Colon (tissue), 2 donors: ENCODE measurements around the gene CD164L2.
"Not testable (repeated sequence)": the region's sequence is repeated elsewhere in the genome, so short reads cannot be mapped to it uniquely, and the experiment has no call there.

ENCODE experiments used
- FAIRE-seq: peaks from 2 replicates; lab custom pipeline; 2012; peaks lifted over from hg19 to GRCh38; lab: Jason Lieb, UNC
- donor health status: control.
- donor health status: control.

The CD164L2 gene

DNA sequence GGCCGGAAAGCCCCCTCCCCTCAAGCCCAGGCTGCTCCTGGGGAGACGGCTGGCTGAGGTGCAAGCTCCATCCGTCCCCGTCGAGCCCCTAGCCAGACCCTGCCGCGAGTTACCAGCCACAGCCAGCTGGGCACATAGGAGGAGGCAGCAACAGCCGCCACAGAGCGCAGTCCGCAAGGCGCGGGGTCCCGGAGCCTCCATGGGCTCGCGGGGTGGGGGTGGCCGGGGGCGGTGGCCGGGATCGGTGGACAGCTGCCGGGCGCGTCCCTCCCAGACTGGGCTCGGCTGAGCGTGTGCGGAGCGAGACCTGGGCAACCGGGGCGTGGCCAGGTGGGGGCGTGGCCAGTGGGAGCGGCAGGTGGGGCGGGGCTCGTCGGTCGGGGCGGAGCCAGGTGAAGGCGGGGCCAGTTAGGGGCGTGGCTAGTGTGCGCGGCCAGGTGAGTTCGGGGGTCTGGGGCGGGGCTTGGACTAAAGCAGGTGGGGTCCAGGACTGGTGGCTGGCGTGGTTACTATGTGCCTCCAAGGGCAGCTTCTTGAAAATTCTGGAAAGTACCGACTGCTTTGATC is at the start of gene CD164L2:
Gene CD164L2, minus strand, starts transcription at position 295 of the 567 bp plus-strand sequence. Its CDS starts 94 bp downstream, at position 201.
- FAIRE-seq: no peak

DNA sequence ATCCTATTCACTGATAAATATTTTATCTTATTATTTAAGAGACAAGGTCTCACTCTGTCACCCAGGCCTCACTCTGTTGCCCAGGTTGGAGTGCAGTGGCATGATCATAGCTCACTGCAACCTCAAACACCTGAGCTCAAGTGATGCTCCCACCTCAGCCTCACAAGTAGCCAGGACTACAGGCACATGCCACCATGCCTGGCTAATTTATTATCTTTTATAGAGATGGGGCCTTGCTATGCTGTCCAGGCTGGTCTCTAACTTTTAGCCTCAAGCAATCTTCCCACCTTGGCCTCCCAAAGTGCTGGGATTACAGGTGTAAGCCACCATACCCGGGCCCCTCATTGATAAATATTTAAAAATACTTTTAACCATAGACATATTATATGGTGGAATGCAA is 49.6 kb upstream of the CD164L2 start:
- FAIRE-seq: not testable (repeated sequence)

DNA sequence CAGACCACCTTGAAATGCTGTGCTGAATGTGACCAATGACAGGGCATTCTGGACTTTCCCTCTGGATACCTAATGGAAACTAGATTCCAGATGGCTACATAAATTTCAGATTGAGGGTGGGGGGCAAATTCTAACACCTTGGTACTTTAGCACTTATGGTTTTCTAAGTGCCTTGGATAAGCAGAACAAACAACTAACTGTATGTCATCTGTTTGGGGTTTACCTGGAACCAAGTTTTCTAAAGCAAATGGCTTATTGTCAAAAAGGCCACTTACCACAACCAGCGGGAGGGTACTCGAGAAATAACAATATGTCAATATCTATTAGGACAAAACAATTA is 48.4 kb upstream of the CD164L2 start:
- FAIRE-seq: no peak

DNA sequence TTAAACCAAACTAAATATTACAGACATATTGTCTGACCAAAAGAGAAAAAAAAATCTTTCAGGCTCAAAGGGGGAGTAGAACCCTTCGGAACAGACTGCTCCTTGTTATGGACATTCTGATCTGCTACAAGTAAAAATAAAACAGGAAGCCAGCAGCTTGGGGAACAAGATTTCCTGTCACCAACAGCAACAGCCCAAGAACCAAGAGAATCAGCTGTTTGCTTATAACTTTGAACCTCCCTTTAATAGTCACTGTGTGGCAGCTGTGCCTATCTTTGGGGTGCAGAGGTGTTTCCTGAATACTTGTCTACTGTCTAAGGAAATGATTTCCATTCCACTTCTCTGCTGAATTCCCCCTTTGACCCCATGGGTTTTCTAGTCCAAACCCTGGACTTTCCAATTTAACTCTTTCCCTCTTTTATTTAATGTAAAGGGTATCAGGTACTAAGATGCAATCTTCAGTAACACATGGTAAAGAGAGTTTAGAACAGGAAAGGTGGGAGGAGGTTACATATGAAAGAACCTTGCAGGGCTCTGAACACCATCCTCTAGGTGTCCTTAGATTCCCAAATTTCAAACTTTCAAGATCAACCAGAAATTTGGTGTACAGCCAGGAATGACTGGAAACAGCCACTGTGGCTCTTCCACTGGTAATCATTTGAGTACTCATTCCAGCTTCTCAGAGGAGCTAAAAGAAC is 47.9 kb upstream of the CD164L2 start:
- FAIRE-seq: no peak

DNA sequence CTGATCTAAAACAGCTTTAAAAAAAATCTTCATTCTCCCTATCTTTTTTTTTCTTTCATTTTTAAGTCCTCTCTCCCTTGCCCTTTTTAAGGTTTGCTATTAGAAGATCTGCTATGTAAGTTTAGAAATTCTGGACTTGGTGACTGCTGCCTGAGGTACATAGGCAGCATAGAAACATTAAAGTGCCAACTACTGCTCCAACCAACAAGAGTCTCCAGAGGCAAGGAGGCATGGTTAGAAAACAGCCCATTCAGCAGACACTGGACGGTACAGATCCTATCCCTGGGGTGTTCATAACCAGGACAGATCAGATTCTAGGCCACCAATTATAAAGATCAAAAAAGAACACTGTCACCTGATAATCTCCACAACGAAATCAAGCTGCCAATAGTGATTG is 45.9 kb upstream of the CD164L2 start:
- FAIRE-seq: no peak

DNA sequence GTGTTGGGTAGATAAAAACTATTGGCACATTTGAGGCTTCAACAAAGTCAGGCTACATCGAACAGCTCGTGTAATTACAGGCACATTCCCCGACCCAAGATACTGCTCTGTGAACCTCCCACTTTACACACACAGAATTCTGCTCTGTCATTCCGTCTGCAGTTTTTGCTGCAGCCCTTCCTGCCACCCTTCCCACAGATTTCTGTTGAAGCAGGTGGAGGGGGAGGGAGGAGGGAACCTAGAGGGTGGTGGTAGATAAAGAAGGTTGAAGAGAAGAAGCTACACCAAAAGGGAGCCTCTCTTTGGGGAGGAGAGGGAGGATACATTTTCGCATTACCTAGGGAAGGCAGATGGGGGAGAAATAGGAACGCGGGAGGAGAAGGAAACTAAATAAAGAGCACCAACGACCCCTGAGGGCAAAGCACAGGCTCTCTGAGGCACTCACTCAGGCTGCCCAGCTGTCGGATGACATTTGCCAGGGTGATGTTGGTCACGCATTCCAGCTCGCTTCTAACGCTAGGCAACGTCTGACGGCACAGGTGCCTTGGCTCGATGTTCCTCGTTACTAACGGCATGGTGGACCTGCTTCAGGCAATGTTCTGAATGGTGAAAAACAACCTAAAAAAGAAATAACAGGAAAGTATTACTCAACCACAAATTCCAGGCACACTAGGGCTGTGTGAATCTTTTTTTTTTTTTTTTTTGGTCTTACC is 45.3 kb upstream of the CD164L2 start:
- FAIRE-seq: no peak

DNA sequence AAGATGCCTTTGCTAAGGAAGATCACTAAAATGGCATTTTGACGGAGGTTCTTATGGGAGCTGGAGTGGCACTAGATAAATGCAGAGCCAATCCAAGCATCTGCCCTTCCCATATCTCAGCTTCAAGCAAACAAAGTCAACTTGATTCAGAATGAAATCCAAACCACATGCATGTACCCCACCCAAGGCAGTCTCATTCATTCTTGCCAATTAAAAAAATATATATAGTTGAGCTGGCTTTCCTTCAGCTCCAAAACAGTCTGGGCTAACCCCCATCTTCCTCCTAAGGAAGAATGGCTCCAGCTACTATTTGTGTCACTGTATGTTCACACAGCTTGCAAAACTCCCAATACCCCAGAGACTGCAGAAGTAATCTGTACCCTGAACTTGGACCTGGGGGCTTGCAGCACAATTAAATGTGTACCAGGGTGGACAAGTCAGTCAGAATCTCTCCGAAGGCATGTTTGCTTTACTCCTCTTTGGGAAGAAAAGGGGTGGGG is 44.7 kb upstream of the CD164L2 start:
- no peak for FAIRE-seq

DNA sequence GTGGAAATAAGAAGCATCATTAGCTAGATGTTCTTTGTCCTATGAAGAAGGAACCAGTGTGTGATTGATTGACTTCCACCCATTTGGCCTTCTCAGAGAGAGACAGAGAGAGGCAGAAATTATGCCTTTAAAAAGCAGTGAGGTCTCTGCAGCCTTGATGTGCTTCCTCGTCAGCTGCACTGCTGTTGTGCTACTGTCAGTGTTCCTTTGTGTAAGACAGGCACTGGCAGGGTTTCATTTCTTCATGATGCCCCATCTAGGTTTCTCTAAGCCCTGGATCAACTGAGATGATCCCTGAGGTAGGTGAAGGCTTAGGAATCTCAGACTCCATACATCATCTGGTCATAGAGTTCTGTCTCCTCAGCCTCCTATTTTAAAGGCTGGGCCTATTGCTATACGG is 44.2 kb upstream of the CD164L2 start:
- no peak for FAIRE-seq

DNA sequence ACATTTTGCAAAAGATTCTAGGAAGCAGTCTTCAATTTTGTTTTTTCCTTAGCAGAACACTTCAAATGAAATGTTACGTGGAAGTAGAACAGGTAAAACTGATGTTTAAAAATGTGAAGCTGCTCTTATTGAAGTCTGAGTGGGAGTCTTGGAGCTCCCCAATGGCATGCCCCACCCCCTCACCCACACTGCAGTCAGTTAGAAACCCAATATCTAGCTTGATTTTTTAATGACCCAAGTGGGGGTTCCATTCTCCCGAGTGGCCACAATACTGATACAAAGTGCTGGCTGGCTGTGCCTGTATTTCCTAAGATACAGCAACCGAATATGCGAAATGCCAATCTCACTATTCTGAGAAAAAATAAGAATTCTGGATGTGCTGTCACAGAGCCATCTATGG is 40.6 kb upstream of the CD164L2 start:
- no peak for FAIRE-seq

DNA sequence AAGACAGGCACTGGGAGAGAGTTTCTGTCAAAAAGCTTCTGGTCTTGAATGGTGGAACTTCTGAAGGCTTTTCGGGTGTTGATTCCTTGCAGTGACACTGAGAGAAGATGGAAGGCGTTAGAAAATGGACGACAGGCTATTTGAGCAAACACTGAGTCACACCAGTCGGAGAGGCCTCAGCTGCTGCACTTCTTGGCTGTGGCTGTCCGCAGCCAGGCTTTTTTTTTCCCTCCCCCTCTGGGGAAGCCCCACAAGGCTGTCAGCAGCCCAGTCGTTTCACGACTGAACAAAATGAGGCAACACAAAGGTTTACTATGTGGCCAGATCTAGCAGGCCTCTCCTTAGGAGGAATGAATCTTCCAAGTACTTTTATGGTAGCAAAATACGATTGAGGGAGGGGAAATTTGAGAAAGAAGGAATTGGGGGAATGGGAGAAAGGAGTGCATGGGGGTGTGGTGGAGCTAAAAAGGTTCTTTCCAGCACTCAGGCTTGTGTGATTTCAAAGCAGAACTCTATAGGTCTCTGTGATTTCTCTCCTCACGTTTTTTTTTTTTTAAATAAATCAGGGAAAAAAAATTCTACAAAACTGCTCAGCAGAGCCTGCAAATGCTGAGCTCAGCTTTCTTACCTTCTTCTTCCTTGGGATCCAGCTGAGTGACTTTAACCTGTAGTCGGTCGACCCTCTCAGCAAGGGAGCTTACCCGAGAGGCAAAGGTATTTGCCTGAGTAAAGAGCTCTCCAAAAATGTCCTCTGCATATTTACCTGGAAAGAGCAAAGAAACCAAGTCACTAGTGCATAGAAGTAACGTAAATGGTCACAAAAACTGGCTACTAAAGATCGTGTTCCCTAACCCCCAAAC is 35.4 kb upstream of the CD164L2 start:
- FAIRE-seq: no peak

DNA sequence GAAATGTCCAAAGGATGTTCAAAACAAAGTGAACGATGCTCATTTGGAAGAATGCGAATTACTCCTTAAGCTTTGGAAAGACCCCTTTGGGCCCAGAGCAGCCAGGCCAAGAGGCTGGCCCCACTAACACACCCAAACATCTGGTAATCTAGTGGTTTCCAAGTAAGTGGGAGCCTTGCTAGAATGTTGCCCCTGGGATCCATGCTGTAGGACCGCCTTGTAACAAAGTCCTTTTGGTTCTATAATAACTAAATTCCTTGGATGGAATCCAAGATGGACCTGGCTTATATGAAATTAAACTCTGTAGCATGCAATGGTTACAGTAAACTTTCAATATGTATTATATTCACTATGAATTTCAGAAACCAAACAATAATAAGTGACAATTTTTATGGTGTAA is 34.6 kb upstream of the CD164L2 start:
- no peak for FAIRE-seq

DNA sequence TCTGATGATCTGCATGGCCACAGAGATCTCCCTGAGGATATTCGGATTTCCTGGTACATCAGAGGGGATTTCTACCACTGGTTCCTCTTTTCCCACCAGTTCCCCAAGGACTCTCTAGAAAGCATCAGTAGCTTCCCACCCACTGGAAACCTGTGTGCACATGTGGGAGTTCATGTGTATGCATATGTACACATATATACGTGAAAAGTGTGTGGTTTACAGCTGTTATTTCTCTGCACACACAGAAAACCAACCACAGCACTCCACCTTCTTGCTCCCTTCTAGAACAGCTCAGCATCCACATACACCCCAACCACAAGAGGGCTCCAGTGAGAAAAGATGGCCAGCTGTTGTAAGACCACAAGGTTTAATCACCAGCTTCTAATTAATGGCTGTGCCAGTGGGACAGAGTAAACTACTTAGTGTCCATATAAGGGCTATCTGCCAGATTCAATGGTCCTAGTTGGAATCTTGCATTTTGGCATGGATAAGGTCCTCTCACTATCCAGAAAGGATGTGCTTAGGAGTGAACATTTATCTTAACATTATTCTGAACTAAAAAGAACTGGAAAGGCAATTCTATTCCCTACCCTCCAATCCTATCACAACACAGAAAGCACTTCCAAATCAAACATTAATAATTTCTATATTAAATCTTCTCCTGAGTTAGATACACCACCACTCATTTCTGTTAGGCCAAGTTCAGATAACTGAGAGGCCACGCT is 33.4 kb upstream of the CD164L2 start:
- FAIRE-seq: no peak

DNA sequence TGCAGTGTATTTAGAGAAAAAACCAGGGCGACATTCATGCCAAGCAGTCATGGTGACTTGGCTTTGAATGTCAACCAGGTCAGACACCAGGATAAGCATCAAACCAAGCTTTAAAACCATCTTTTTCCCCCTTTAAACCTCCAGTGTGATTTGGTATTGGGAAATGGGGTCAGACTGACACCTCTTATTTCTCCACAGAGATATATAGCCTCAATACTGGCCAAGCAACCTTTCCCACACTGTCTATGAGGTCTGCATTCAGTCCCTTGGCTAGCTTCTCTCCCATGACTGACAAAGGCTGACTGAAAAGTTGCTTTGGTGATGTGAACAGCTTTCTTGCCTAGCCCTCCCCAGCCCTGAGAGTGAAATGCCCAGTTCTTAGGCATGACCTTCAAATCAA is 31.0 kb upstream of the CD164L2 start:
- FAIRE-seq: no peak

DNA sequence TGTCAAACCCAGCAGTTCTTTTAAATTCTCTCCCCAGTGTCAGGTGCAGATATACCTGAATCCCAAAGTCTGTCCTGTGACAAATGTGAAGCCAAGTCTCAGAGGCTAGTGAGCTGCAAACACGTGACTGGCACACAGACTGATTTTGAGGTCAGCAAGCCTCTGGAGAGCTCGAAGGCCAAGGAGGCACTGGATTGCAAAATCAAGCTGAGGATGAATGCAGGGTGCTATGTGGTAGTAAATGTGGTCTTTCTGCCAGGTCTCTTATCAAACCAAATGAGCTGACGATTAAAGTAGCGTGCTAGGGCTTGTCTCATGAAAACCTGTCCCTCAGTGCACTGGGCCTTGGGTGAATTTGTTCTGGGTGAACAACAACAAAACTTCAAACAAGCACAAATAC is 29.9 kb upstream of the CD164L2 start:
- no peak for FAIRE-seq

DNA sequence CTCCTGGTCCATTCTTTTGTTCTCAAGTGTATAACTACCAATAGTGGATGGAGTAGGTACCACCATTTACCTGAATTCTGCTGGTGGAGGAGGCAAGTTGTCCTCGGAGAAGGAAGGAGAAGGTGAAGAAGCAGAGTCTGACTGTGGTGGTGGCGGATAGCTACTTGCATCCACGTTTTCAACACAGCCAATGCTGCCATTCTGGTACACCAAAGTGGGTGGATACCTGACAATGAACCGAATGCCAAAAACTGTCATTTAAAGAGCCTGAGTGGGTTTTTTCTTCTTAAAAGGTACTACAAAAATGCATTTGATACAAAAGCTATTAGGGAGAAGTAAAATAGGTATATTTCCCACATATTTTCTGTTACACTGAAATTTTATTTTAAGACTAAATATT is 29.4 kb upstream of the CD164L2 start:
- no peak for FAIRE-seq

DNA sequence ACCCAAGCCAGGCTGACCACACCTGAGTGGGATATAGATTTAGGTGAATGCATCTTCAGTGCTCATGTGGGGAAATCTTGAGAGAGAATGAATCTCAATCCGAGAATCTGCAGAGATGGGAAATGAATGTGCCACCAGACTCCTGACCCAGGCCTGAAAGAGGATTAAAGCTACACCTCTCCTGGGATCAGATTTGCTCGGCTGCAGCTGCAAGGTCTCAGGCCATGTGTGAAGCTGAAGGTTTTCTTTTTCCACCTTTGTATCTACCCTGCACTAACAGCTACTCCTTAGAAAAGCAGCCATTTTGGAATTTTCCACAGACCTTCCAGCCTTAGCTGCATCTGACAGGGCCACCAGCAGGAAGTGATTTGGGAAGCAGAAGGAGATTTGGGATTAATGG is 27.6 kb upstream of the CD164L2 start:
- no peak for FAIRE-seq

DNA sequence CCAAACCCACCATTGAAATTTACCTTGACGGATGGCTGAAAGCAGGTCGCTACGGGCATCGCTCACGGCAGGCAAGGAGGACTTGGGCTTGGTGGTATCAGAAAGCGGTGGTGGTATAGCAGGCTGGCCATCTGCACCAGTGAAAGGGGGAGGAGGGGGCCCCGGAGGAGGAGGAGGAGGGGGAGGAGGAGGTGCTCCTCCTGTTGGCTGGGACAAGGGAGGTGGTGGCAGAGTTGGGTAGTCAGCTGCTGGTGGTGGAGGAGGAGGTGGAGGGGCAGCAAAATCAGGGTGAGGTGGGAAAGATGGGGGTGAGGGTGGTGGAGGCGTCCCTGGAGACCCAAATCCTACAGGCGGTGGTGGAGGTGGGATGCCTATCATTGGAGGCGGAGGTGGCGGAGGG is 26.5 kb upstream of the CD164L2 start:
- FAIRE-seq: no peak

DNA sequence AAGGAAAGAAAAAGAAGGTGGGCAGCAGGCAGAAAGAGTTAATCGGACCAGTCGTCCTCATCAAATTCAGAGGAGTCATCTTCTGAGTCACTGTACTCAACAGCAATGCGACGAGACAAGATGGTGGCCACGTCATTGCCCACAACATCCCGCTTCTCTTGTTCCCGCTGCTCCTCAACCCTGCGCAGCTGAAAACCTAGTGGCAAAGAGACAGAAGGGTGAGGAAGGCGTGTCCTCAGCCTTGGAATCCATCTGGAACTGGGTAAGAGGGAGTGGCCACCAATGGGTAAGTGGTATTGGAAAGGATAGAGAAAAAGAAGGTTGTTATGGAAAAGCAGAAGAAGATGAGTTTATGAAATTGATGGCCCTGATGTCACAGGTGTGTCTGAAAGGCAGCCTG is 25.0 kb upstream of the CD164L2 start:
- no peak for FAIRE-seq

DNA sequence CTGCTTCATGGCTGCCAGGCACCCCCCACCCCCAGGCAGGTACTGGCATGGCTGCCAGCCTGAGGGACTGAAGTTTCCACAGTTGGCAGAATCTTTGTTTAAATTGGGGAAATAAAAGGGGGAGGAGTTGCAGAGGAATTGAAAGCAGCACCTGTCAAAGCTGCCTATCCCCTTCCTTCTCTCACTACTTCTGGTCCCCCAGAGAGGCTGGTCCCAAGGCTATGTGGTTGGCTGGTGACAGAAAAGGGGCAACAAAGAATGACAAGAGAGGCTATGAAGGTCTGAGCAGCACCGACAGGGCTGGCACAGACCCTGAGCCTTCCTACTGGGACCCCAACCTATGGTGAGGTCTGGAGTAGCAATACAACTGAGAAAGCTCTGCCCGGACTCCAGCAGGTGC is 23.7 kb upstream of the CD164L2 start:
- not testable (repeated sequence) for FAIRE-seq

DNA sequence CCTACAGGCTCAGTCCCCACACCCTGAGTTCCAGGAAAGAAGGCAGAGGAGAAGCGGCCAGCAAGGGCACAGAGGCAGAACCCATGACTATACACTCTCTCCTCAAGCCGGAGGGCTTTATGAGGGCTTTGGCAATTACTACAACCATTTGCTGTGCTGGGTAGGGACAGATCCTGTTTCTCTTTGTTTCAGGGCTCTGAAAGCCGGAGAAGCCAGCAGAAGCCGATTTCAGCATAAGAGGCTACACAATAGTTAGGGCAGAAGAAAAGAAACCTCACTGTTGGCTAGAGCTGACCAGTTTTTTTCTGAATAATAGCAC is 23.2 kb upstream of the CD164L2 start:
- FAIRE-seq: no peak

DNA sequence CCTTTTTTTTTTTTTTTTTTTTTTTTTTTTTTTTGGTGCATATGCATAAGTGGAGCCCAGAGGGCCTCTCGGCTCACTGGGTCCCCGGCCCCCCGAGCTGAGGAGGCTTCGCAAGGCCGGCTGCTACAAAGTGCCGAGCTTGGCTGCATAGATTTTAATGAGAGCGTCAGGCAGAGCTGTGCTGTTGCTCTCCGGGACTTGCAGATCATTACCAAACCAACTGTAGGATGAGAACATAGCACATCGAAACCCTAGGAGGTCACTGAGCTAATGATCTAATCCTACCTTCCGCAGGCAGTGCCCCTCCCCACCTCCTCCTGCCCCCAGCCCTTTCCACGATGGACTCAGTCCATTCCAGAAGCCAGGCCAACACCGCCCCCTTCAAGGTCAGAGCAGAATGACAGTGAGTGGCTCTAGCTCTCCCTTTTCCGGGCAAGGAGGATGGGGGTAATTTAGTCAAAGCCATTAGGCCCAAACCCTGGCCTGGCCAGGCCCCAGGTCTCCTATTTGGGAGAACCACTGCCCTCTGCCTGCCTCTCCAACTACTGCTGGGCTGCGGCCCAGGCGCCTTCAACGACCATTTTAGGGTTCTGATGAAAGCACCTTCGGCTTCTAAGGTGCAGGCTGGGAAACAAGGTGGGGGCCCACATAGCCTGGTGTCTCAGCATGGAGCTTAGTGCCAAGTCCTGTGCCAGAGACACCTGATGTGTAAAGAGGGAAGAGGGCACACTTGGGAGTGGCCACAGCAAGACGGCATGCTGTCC is 22.6 kb upstream of the CD164L2 start:
- not testable (repeated sequence) for FAIRE-seq
